ENCODE results near the gene SMOC2.

SMOC2 gene

GRCh38 chr6:168645326-168645725 lies 204.3 kb downstream of the SMOC2 start:
- peaks cover 0 to 35% (median 30%) of the 10 kb centered on the region in 5 donors for H3K4me1 ChIP-seq (ENCODE audit: control insufficient read depth in 5 of 5, insufficient read depth in 5 of 5, low read length in 5 of 5)
- peaks cover 0 to 8% (median 3%) of the 10 kb centered on the region in 5 donors for H3K27me3 ChIP-seq (ENCODE audit: control insufficient read depth in 5 of 5, insufficient read depth in 4 of 5, low read length in 5 of 5)
- H3K4me3 ChIP-seq (ENCODE audit: low read depth in 1 of 5, low read length in 5 of 5): no peak overlapping the region
- H3K9ac ChIP-seq (ENCODE audit: low read length in 5 of 5): no peak overlapping the region
- H3K27ac ChIP-seq (ENCODE audit: low read depth, low read length): no peak overlapping the region
- H3K36me3 ChIP-seq (ENCODE audit: control insufficient read depth in 5 of 5, insufficient read depth in 5 of 5, low read length in 5 of 5): no peaks in the 10 kb centered on the region
- H3K9me3 ChIP-seq (ENCODE audit: control insufficient read depth in 5 of 5, low read length in 5 of 5): no peaks in the 10 kb centered on the region

GRCh38 chr6:168647271-168647670 lies 206.3 kb downstream of the SMOC2 start:
- Histone ChIP-seq H3K27ac (ENCODE audit: low read depth, low read length) (no peak overlapping the region), H3K9me3 (ENCODE audit: control insufficient read depth in 5 of 5, low read length in 5 of 5) (no peaks in the 10 kb centered on the region)

GRCh38 chr6:168648240-168649125 lies 207.5 kb downstream of the SMOC2 start:
- peak overlapping the region; percentile 8 to 45 (median 41) for H3K4me3 ChIP-seq (ENCODE audit: low read depth in 1 of 5, low read length in 5 of 5)
- peaks cover 0 to 8% (median 3%) of the 10 kb centered on the region in 5 donors for H3K27me3 ChIP-seq (ENCODE audit: control insufficient read depth in 5 of 5, insufficient read depth in 4 of 5, low read length in 5 of 5)
- H3K36me3 ChIP-seq (ENCODE audit: control insufficient read depth in 5 of 5, insufficient read depth in 5 of 5, low read length in 5 of 5): no peaks in the 10 kb centered on the region
- H3K4me1 ChIP-seq (ENCODE audit: control insufficient read depth in 5 of 5, insufficient read depth in 5 of 5, low read length in 5 of 5): peaks cover 0 to 24% (median 18%) of the 10 kb centered on the region in 5 donors
- H3K27ac ChIP-seq (ENCODE audit: low read depth, low read length): no peak overlapping the region
- H3K9ac ChIP-seq (ENCODE audit: low read length in 5 of 5): no peak overlapping the region
- H3K9me3 ChIP-seq (ENCODE audit: control insufficient read depth in 5 of 5, low read length in 5 of 5): no peaks in the 10 kb centered on the region

More at GRCh38 chr6:168647271-168647670, 206.3 kb downstream of the SMOC2 start:
- Histone ChIP-seq H3K27me3 (ENCODE audit: control insufficient read depth in 5 of 5, insufficient read depth in 4 of 5, low read length in 5 of 5) (peaks cover 0 to 8% (median 3%) of the 10 kb centered on the region in 5 donors), H3K36me3 (ENCODE audit: control insufficient read depth in 5 of 5, insufficient read depth in 5 of 5, low read length in 5 of 5) (no peaks in the 10 kb centered on the region), H3K4me3 (ENCODE audit: low read depth in 1 of 5, low read length in 5 of 5) (no peak overlapping the region), H3K9ac (ENCODE audit: low read length in 5 of 5) (no peak overlapping the region), H3K4me1 (ENCODE audit: control insufficient read depth in 5 of 5, insufficient read depth in 5 of 5, low read length in 5 of 5) (peaks cover 0 to 24% (median 18%) of the 10 kb centered on the region in 5 donors)

GRCh38 chr6:168649209-168649608 lies 208.2 kb downstream of the SMOC2 start:
- Histone ChIP-seq H3K4me3 (ENCODE audit: low read depth in 1 of 5, low read length in 5 of 5) (peak overlapping the region in 4 of 5 donors; percentile 6 to 42 (median 28)), H3K27me3 (ENCODE audit: control insufficient read depth in 5 of 5, insufficient read depth in 4 of 5, low read length in 5 of 5) (peaks cover 0 to 8% (median 3%) of the 10 kb centered on the region in 5 donors), H3K27ac (ENCODE audit: low read depth, low read length) (no peak overlapping the region), H3K9me3 (ENCODE audit: control insufficient read depth in 5 of 5, low read length in 5 of 5) (no peaks in the 10 kb centered on the region), H3K4me1 (ENCODE audit: control insufficient read depth in 5 of 5, insufficient read depth in 5 of 5, low read length in 5 of 5) (peaks cover 0 to 24% (median 18%) of the 10 kb centered on the region in 5 donors), H3K36me3 (ENCODE audit: control insufficient read depth in 5 of 5, insufficient read depth in 5 of 5, low read length in 5 of 5) (no peaks in the 10 kb centered on the region), H3K9ac (ENCODE audit: low read length in 5 of 5) (no peak overlapping the region)

GRCh38 chr6:168650671-168651111 lies 209.7 kb downstream of the SMOC2 start:
- peaks cover 0 to 24% (median 18%) of the 10 kb centered on the region in 5 donors for H3K4me1 ChIP-seq (ENCODE audit: control insufficient read depth in 5 of 5, insufficient read depth in 5 of 5, low read length in 5 of 5)
- peaks cover 0 to 4% (median 2%) of the 10 kb centered on the region in 5 donors for H3K36me3 ChIP-seq (ENCODE audit: control insufficient read depth in 5 of 5, insufficient read depth in 5 of 5, low read length in 5 of 5)
- no peak overlapping the region for H3K4me3 ChIP-seq (ENCODE audit: low read depth in 1 of 5, low read length in 5 of 5)
- no peak overlapping the region for H3K9ac ChIP-seq (ENCODE audit: low read length in 5 of 5)
- peaks cover 0 to 3% (median 0%) of the 10 kb centered on the region in 5 donors for H3K9me3 ChIP-seq (ENCODE audit: control insufficient read depth in 5 of 5, low read length in 5 of 5)
- peaks cover 0 to 8% (median 3%) of the 10 kb centered on the region in 5 donors for H3K27me3 ChIP-seq (ENCODE audit: control insufficient read depth in 5 of 5, insufficient read depth in 4 of 5, low read length in 5 of 5)
- H3K27ac ChIP-seq (ENCODE audit: low read depth, low read length): no peak overlapping the region

GRCh38 chr6:168655462-168656152 lies 214.6 kb downstream of the SMOC2 start:
- H3K9me3 ChIP-seq (ENCODE audit: control insufficient read depth in 5 of 5, low read length in 5 of 5): peaks cover 0 to 13% (median 6%) of the 10 kb centered on the region in 5 donors
- no peak overlapping the region for H3K4me3 ChIP-seq (ENCODE audit: low read depth in 1 of 5, low read length in 5 of 5)
- no peak overlapping the region for H3K27ac ChIP-seq (ENCODE audit: low read depth, low read length)
- peaks cover 0 to 4% (median 1%) of the 10 kb centered on the region in 5 donors for H3K4me1 ChIP-seq (ENCODE audit: control insufficient read depth in 5 of 5, insufficient read depth in 5 of 5, low read length in 5 of 5)
- peaks cover 0 to 6% (median 2%) of the 10 kb centered on the region in 5 donors for H3K36me3 ChIP-seq (ENCODE audit: control insufficient read depth in 5 of 5, insufficient read depth in 5 of 5, low read length in 5 of 5)
- no peak overlapping the region for H3K9ac ChIP-seq (ENCODE audit: low read length in 5 of 5)
- H3K27me3 ChIP-seq (ENCODE audit: control insufficient read depth in 5 of 5, insufficient read depth in 4 of 5, low read length in 5 of 5): peaks cover 0 to 3% (median 0%) of the 10 kb centered on the region in 5 donors

- Histone ChIP-seq H3K27ac (ENCODE audit: low read depth, low read length) (no peak overlapping the region), H3K36me3 (ENCODE audit: control insufficient read depth in 5 of 5, insufficient read depth in 5 of 5, low read length in 5 of 5) (peaks cover 0 to 6% (median 2%) of the 10 kb centered on the region in 5 donors), H3K9ac (ENCODE audit: low read length in 5 of 5) (no peak overlapping the region), H3K4me1 (ENCODE audit: control insufficient read depth in 5 of 5, insufficient read depth in 5 of 5, low read length in 5 of 5) (no peaks in the 10 kb centered on the region), H3K4me3 (ENCODE audit: low read depth in 1 of 5, low read length in 5 of 5) (peak overlapping the region in 1 of 5 donors; percentile 9), H3K9me3 (ENCODE audit: control insufficient read depth in 5 of 5, low read length in 5 of 5) (peaks cover 0 to 13% (median 6%) of the 10 kb centered on the region in 5 donors), H3K27me3 (ENCODE audit: control insufficient read depth in 5 of 5, insufficient read depth in 4 of 5, low read length in 5 of 5) (peaks cover 0 to 3% (median 0%) of the 10 kb centered on the region in 5 donors)
These were observed 217.1 kb downstream of the SMOC2 start for GRCh38 chr6:168658059-168658458.

- H3K9ac ChIP-seq (ENCODE audit: low read length in 5 of 5): no peak overlapping the region
- peaks cover 0 to 4% (median under 1%) of the 10 kb centered on the region in 5 donors for H3K36me3 ChIP-seq (ENCODE audit: control insufficient read depth in 5 of 5, insufficient read depth in 5 of 5, low read length in 5 of 5)
- H3K9me3 ChIP-seq (ENCODE audit: control insufficient read depth in 5 of 5, low read length in 5 of 5): peaks cover 0 to 13% (median 6%) of the 10 kb centered on the region in 5 donors
- H3K27ac ChIP-seq (ENCODE audit: low read depth, low read length): no peak overlapping the region
- H3K4me3 ChIP-seq (ENCODE audit: low read depth in 1 of 5, low read length in 5 of 5): no peak overlapping the region
- H3K4me1 ChIP-seq (ENCODE audit: control insufficient read depth in 5 of 5, insufficient read depth in 5 of 5, low read length in 5 of 5): no peaks in the 10 kb centered on the region
- peaks cover 0 to 3% (median 2%) of the 10 kb centered on the region in 5 donors for H3K27me3 ChIP-seq (ENCODE audit: control insufficient read depth in 5 of 5, insufficient read depth in 4 of 5, low read length in 5 of 5)
These were observed 219.5 kb downstream of the SMOC2 start for GRCh38 chr6:168660400-168660945.

- Histone ChIP-seq H3K36me3 (ENCODE audit: control insufficient read depth in 5 of 5, insufficient read depth in 5 of 5, low read length in 5 of 5) (no peaks in the 10 kb centered on the region), H3K9ac (ENCODE audit: low read length in 5 of 5) (no peak overlapping the region), H3K9me3 (ENCODE audit: control insufficient read depth in 5 of 5, low read length in 5 of 5) (peaks cover 0 to 7% (median under 1%) of the 10 kb centered on the region in 5 donors), H3K4me1 (ENCODE audit: control insufficient read depth in 5 of 5, insufficient read depth in 5 of 5, low read length in 5 of 5) (no peaks in the 10 kb centered on the region), H3K27me3 (ENCODE audit: control insufficient read depth in 5 of 5, insufficient read depth in 4 of 5, low read length in 5 of 5) (peaks cover 0 to 3% (median 2%) of the 10 kb centered on the region in 5 donors), H3K27ac (ENCODE audit: low read depth, low read length) (no peak overlapping the region), H3K4me3 (ENCODE audit: low read depth in 1 of 5, low read length in 5 of 5) (no peak overlapping the region)
These were observed 221.4 kb downstream of the SMOC2 start for GRCh38 chr6:168662301-168662936.
